Activated T-helper 1 cell treated with anti-CD3 and anti-CD28 coated beads, Interleukin-12 subunit alpha, Interleukin-12 subunit beta, Interleukin-2, Interleukin-4 antibody, amounts not matched to agents 30 ng/mL and 10 ng/mL and 1 ng/mL, durations not matched to agents 14 hours and 24 hours and 36 hours (primary cell): ENCODE results near the gene CPO. TPM values are rescaled to one million over a fixed set of nuclear protein-coding genes. Genes with fewer than 3 reads are reported as not detected.
"Not testable (repeated sequence)": the region's sequence is repeated elsewhere in the genome, so short reads cannot be mapped to it uniquely, and the experiment has no call there.

Source experiments
- DNase-seq: peaks from one replicate; pipeline ENCODE4 v3.0.0; 2021; ENCODE audit warnings: low spot score
- H3K27ac Mint-ChIP-seq: one replicate; pipeline ENCODE4 v1.8.0; 2021; ENCODE audit warnings: mild to moderate bottlenecking, mixed read lengths
- H3K27me3 Mint-ChIP-seq: one replicate; pipeline ENCODE4 v1.8.0; 2022; ENCODE audit warnings: mild to moderate bottlenecking, moderate library complexity, mixed read lengths; ENCODE audit not compliant: insufficient read depth
- H3K36me3 Mint-ChIP-seq: one replicate; pipeline ENCODE4 v1.8.0; 2021; ENCODE audit warnings: low read depth, mixed read lengths
- H3K4me1 Mint-ChIP-seq: one replicate; pipeline ENCODE4 v1.8.0; 2021; ENCODE audit warnings: low read depth, mixed read lengths
- H3K4me3 Mint-ChIP-seq: one replicate; pipeline ENCODE4 v1.8.0; 2021; ENCODE audit warnings: mild to moderate bottlenecking, moderate library complexity, mixed read lengths
- H3K9me3 Mint-ChIP-seq: one replicate; pipeline ENCODE4 v1.8.0; 2021; ENCODE audit warnings: mixed read lengths
- intact Hi-C: fragments of 100-400 bp; cut with micrococcal nuclease; formaldehyde crosslinking; loops from one replicate; pipeline ENCODE4 v1.15.1; 2024
- total RNA-seq: library from RNA; stranded (reverse); gene quantifications from 2 replicates; pipeline ENCODE4 v1.2.3, GENCODE V29; 2022

CPO gene
- total RNA-seq, 1 donor from 2014 or later: not detected

GRCh38 chr2:206942592-206943478 lies 3.5 kb downstream of the CPO start:
- intact Hi-C loops: no loop called here
- DNase-seq: no peak
- Mint-ChIP-seq H3K36me3 (no peaks in the 10 kb centered on the region), H3K9me3 (no peaks in the 10 kb centered on the region), H3K27ac (no peak overlapping the region), H3K4me3 (no peak overlapping the region), H3K27me3 (peaks cover 8% of the 10 kb centered on the region), H3K4me1 (no peaks in the 10 kb centered on the region)

DNA sequence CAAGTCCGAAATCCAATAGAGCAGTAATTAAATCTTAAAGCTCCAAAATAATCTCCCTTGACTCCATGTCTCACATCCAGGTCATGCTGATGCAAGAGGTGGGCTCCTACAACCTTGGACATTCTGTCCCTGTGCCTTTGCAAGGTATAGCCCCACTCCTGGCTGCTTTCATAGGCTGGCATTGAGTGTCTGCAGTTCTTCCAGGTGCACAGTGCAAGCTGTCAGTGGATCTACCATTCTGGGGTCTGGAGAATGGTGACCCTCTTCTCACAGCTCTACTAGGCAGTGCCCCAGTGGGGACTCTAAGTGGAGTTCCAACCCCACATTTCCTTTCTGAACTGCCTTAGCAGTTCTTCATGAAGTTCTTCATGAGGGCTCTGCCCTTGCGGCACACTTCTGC lies 14.1 kb downstream of the CPO start:
- peaks cover 17% of the 10 kb centered on the region for H3K9me3 Mint-ChIP-seq
- H3K4me1 Mint-ChIP-seq, H3K27me3 Mint-ChIP-seq, H3K4me3 Mint-ChIP-seq, DNase-seq, H3K36me3 Mint-ChIP-seq, intact Hi-C loops, H3K27ac Mint-ChIP-seq: not testable (repeated sequence)

- Mint-ChIP-seq H3K27me3 (peaks cover 2% of the 10 kb centered on the region), H3K36me3 (no peaks in the 10 kb centered on the region), H3K27ac (no peak overlapping the region), H3K9me3 (peaks cover 17% of the 10 kb centered on the region), H3K4me1 (no peaks in the 10 kb centered on the region), H3K4me3 (no peak overlapping the region)
- intact Hi-C loops: no loop called here
- no peak for DNase-seq
Observed at GRCh38 chr2:206955253-206955652, 15.9 kb downstream of the CPO start.

DNA sequence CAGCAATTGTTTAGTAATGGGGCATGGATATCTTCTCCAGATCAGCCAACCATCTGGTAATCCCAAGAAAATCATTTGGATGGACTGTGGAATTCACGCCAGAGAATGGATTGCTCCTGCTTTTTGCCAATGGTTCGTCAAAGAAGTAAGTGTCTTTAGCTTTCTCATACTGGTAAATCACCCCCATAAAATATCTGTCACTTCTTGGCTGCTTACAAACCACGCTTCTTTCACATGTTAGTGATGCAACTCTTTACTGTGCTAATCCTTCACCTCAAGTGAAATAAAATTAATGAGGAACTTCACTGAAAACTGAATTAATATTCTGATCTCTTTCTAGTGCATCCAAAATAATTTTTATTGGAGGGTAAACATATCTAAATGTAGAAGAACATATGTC lies 18.9 kb downstream of the CPO start:
- no peak overlapping the region for H3K27ac Mint-ChIP-seq
- no peak for DNase-seq
- H3K36me3 Mint-ChIP-seq: no peaks in the 10 kb centered on the region
- no peaks in the 10 kb centered on the region for H3K4me1 Mint-ChIP-seq
- intact Hi-C loops: no loop called here
- H3K4me3 Mint-ChIP-seq: no peak overlapping the region
- H3K27me3 Mint-ChIP-seq: peaks cover 2% of the 10 kb centered on the region
- peaks cover 17% of the 10 kb centered on the region for H3K9me3 Mint-ChIP-seq

- no peaks in the 10 kb centered on the region for H3K9me3 Mint-ChIP-seq
- DNase-seq: no peak
- H3K27ac Mint-ChIP-seq: no peak overlapping the region
- intact Hi-C loops: no loop called here
- H3K36me3 Mint-ChIP-seq: no peaks in the 10 kb centered on the region
- no peak overlapping the region for H3K4me3 Mint-ChIP-seq
- peaks cover 2% of the 10 kb centered on the region for H3K27me3 Mint-ChIP-seq
- H3K4me1 Mint-ChIP-seq: no peaks in the 10 kb centered on the region
Observed at GRCh38 chr2:206962966-206963365, 23.6 kb downstream of the CPO start.

- Mint-ChIP-seq H3K4me3 (no peak overlapping the region), H3K36me3 (no peaks in the 10 kb centered on the region), H3K4me1 (no peaks in the 10 kb centered on the region), H3K9me3 (no peaks in the 10 kb centered on the region), H3K27ac (no peak overlapping the region), H3K27me3 (peaks cover 7% of the 10 kb centered on the region)
- intact Hi-C loops: no loop called here
- no peak for DNase-seq
Observed at GRCh38 chr2:206968134-206969086, 29.1 kb downstream of the CPO start.

GRCh38 chr2:206969192-206969591 lies 29.9 kb downstream of the CPO start:
- no peak for DNase-seq
- no peaks in the 10 kb centered on the region for H3K9me3 Mint-ChIP-seq
- H3K27ac Mint-ChIP-seq: no peak overlapping the region
- H3K36me3 Mint-ChIP-seq: no peaks in the 10 kb centered on the region
- intact Hi-C loops: no loop called here
- H3K4me3 Mint-ChIP-seq: no peak overlapping the region
- H3K27me3 Mint-ChIP-seq: peaks cover 7% of the 10 kb centered on the region
- H3K4me1 Mint-ChIP-seq: no peaks in the 10 kb centered on the region

DNA sequence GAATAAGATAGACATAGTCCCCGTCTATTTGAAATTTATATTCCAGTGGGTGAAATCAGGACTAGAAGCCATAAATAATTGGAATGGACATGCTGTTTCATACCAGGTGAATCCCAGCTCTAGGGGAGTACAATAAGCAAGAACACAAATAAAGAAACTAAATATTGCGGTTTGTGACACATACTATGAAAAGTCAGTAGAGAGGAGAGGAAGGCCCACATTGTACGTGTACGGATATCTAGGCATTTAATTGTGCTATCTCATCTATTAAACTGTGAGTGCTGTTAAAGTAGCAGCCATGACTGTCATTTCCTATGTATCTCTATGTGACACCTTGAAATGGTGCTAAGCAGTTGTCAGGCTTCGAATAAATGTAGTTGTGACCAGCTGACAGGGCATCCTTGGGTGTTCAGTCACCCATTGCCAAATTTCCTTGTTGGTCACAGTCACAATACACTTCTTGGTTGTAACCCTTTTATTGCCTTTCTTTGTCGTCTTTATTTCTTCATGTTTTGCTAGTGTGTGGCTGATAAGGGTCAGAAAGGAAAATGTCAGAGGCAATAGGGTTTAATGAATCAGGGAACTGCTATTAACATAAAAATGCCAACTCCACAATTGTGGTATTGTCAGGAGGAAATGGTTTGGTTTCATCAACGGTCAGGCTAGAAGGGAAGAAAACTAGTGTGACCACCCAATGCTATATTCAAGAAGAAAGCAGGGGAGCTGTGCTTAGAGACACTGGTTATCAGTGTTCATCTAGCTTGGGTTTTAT lies 31.5 kb downstream of the CPO start:
- H3K27me3 Mint-ChIP-seq: peaks cover 9% of the 10 kb centered on the region
- intact Hi-C loops: no loop called here
- H3K9me3 Mint-ChIP-seq: peaks cover 3% of the 10 kb centered on the region
- DNase-seq: no peak
- no peaks in the 10 kb centered on the region for H3K36me3 Mint-ChIP-seq
- H3K4me3 Mint-ChIP-seq: no peak overlapping the region
- no peak overlapping the region for H3K27ac Mint-ChIP-seq
- no peaks in the 10 kb centered on the region for H3K4me1 Mint-ChIP-seq

- intact Hi-C loops: no loop called here
- no peak for DNase-seq
- peaks cover 9% of the 10 kb centered on the region for H3K27me3 Mint-ChIP-seq
- H3K4me1 Mint-ChIP-seq: no peaks in the 10 kb centered on the region
- H3K9me3 Mint-ChIP-seq: peaks cover 3% of the 10 kb centered on the region
- H3K27ac Mint-ChIP-seq: no peak overlapping the region
- H3K36me3 Mint-ChIP-seq: no peaks in the 10 kb centered on the region
- H3K4me3 Mint-ChIP-seq: no peak overlapping the region
Observed at GRCh38 chr2:206971805-206972204, 32.5 kb downstream of the CPO start.

DNA sequence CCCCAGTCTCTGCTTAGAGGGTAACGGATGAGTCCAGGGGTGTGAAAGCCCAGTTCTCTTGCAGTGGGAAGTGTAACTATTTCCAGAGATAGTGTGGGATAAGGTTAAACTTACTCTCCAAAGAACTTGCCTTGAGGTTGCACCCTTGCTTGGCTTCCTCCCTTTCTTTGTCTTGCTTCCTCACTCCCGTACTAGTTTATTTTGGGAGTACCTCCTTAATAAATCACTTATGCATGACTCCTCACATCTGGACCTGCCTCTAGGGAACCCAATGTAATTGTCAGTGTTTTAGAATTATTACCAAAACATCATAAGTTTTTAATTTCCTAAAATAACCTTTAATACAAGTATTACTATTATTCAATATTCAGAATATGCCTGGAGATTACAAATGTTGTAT lies 35.2 kb downstream of the CPO start:
- DNase-seq: no peak
- peaks cover 9% of the 10 kb centered on the region for H3K27me3 Mint-ChIP-seq
- no peaks in the 10 kb centered on the region for H3K4me1 Mint-ChIP-seq
- intact Hi-C loops: no loop called here
- H3K36me3 Mint-ChIP-seq: no peaks in the 10 kb centered on the region
- no peak overlapping the region for H3K27ac Mint-ChIP-seq
- no peak overlapping the region for H3K4me3 Mint-ChIP-seq
- peaks cover 3% of the 10 kb centered on the region for H3K9me3 Mint-ChIP-seq

DNA sequence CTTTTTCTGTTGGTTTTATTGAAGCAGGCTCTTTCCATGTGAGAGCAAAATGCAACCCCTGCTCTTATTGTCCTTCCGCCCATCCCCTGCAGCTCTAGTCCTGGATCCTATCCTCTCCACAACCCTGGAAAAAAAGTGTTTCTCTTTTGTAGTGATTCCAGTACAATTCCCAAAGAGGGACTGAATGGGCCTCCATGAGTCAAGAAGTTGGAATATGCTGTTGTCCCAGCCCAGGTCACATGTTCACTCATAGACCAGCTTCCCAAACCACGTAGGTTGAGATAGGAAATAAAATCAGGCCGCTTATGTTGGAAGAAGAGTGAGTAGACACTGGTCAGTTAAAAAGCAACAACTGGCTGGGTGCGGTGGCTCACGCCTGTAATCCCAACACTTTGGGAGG lies 39.4 kb downstream of the CPO start:
- Mint-ChIP-seq H3K9me3 (peaks cover 3% of the 10 kb centered on the region), H3K4me1 (peaks cover 10% of the 10 kb centered on the region), H3K36me3 (no peaks in the 10 kb centered on the region), H3K4me3 (no peak overlapping the region), H3K27me3 (peaks cover 2% of the 10 kb centered on the region), H3K27ac (no peak overlapping the region)
- no peak for DNase-seq
- intact Hi-C loops: no loop called here

DNA sequence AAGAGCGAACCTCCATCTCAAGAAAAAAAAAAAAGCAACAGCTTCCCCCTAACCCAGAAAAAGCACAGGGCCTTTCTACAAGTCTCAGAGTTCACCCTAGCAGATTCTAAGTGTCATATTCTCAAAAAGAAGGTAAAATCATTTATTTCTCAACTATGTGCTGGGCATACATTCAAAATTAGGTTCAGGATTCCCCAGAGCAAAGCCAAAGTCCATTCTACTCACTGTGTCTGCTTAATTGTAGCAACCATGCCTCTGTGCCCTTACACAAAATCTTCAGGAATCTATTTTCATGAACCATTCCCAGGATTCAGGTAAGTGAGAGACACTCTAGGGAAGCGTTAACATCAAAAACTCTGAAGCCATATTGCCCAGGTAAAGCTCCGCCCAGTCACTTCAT lies 40.0 kb downstream of the CPO start:
- Mint-ChIP-seq H3K36me3 (no peaks in the 10 kb centered on the region), H3K4me3 (no peak overlapping the region), H3K27ac (no peak overlapping the region), H3K27me3 (peaks cover under 1% of the 10 kb centered on the region), H3K9me3 (peaks cover 3% of the 10 kb centered on the region), H3K4me1 (peaks cover 10% of the 10 kb centered on the region)
- no peak for DNase-seq
- intact Hi-C loops: no loop called here
